Neural cell (in vitro differentiated cells): Measurements from ENCODE around the gene GPR84. TPM values are rescaled to one million over a fixed set of nuclear protein-coding genes. Genes with fewer than 3 reads are reported as not detected.

Source experiments
- H2AFZ ChIP-seq: fragments of 200-600, 300-800 bp; sonication (generic), shearing (Covaris generic); 2 replicates; pipeline ENCODE4 v1.6.0; 2014; ENCODE audit warnings: low read depth, mild to moderate bottlenecking, antibody characterized with exemption, low read length, moderate library complexity
- H3F3A ChIP-seq: fragments of 200-600 bp; shearing (Covaris generic); 2 replicates; pipeline ENCODE4 v1.6.1; 2016; ENCODE audit warnings: mild to moderate bottlenecking, moderate library complexity, mixed read lengths, antibody characterized with exemption, low read length; ENCODE audit not compliant: insufficient read depth, poor library complexity, severe bottlenecking
- H3K27ac ChIP-seq: fragments of 200-600, 300-800 bp; sonication (generic), shearing (Covaris generic); 2 replicates; pipeline ENCODE4 v1.5.1; 2014; ENCODE audit warnings: mild to moderate bottlenecking, low read length, moderate library complexity
- H3K27me3 ChIP-seq: fragments of 300-800, 200-600 bp; sonication (generic), shearing (Covaris generic); 2 replicates; pipeline ENCODE4 v1.6.0; 2014; ENCODE audit warnings: mild to moderate bottlenecking, low read depth, low read length, moderate library complexity; ENCODE audit not compliant: insufficient read depth
- H3K36me3 ChIP-seq: fragments of 300-800, 200-600 bp; sonication (generic), shearing (Covaris generic); 2 replicates; pipeline ENCODE4 v1.5.1; 2014; ENCODE audit warnings: mild to moderate bottlenecking, antibody characterized with exemption, low read length, moderate library complexity; ENCODE audit not compliant: insufficient read depth
- H3K4me2 ChIP-seq: fragments of 300-800, 200-600 bp; sonication (generic), shearing (Covaris generic); 2 replicates; pipeline ENCODE4 v1.6.0; 2014; ENCODE audit warnings: mild to moderate bottlenecking, low read length
- H3K4me3 ChIP-seq: fragments of 300-800, 200-600 bp; sonication (generic), shearing (Covaris generic); 2 replicates; pipeline ENCODE4 v1.5.1; 2014; ENCODE audit warnings: mild to moderate bottlenecking, low read length, moderate library complexity
- H3K79me2 ChIP-seq: fragments of 200-600 bp; shearing (Covaris generic); replicated peaks from 2 replicates; pipeline ENCODE4 v1.6.0; 2014; ENCODE audit warnings: mild to moderate bottlenecking, low read length, moderate library complexity; ENCODE audit not compliant: insufficient read depth
- H3K9ac ChIP-seq: fragments of 300-800, 200-600 bp; sonication (generic), shearing (Covaris generic); 2 replicates; pipeline ENCODE4 v1.6.1; 2016; ENCODE audit warnings: mild to moderate bottlenecking, low read length, mixed read lengths
- H3K9me2 ChIP-seq: fragments of 200-600 bp; shearing (Covaris generic); 2 replicates; pipeline ENCODE4 v1.6.1; 2016; ENCODE audit warnings: mild to moderate bottlenecking, low read length, mixed read lengths; ENCODE audit not compliant: insufficient read depth
- H3K9me3 ChIP-seq: fragments of 200-600, 300-800 bp; sonication (generic), shearing (Covaris generic); 2 replicates; pipeline ENCODE4 v1.6.1; 2016; ENCODE audit warnings: mild to moderate bottlenecking, mixed run types, low read length, moderate library complexity, mixed read lengths
- H4K20me1 ChIP-seq: fragments of 200-600 bp; shearing (Covaris generic); 2 replicates; pipeline ENCODE4 v1.6.1; 2016; ENCODE audit warnings: mild to moderate bottlenecking, mixed run types; ENCODE audit not compliant: insufficient read depth
- EP300 ChIP-seq: fragments of 450-650 bp; conservative IDR thresholded peaks from 2 replicates; pipeline ENCODE4 v1.6.1; 2014; ENCODE audit warnings: antibody characterized with exemption, mild to moderate bottlenecking, moderate library complexity; ENCODE audit not compliant: poor library complexity, severe bottlenecking
- EZH2 ChIP-seq: fragments of 200-600, 300-800 bp; shearing (Covaris generic), sonication (generic); IDR thresholded peaks from 2 replicates; pipeline ENCODE4 v1.6.1; 2014; ENCODE audit warnings: antibody characterized with exemption, low read length, borderline replicate concordance, mild to moderate bottlenecking; ENCODE audit not compliant: insufficient read depth, poor library complexity, severe bottlenecking
- MXI1 ChIP-seq: fragments of 450-650 bp; conservative IDR thresholded peaks from 2 replicates; pipeline ENCODE4 v1.6.1; 2014; ENCODE audit warnings: antibody characterized with exemption, mild to moderate bottlenecking; ENCODE audit not compliant: poor library complexity, severe bottlenecking
- POLR2AphosphoS5 ChIP-seq: IDR thresholded peaks from 2 replicates; pipeline ENCODE4 v1.6.1; 2012
- RAD21 ChIP-seq: fragments of 450-650 bp; conservative IDR thresholded peaks from 2 replicates; pipeline ENCODE4 v1.6.1; 2014; ENCODE audit warnings: antibody characterized with exemption, mild to moderate bottlenecking, moderate library complexity
- SMC3 ChIP-seq: fragments of 450-650 bp; conservative IDR thresholded peaks from 2 replicates; pipeline ENCODE4 v1.6.1; 2014; ENCODE audit warnings: antibody characterized with exemption, mild to moderate bottlenecking, moderate library complexity; ENCODE audit not compliant: poor library complexity
- TAF1 ChIP-seq: IDR thresholded peaks from 2 replicates; pipeline ENCODE4 v1.6.1; 2012; ENCODE audit warnings: low read depth
- polyA plus RNA-seq: library from polyadenylated mRNA; depleted of rRNA; stranded (reverse); fragments of >200 nt; gene quantifications from 2 replicates; pipeline ENCODE4 v1.2.3, GENCODE V29; 2014
- TF ChIP-seq, protein P1 (sequence below): fragments of 450-650 bp; IDR thresholded peaks from 2 replicates; pipeline ENCODE4 v1.5.1; 2014; ENCODE audit warnings: antibody characterized with exemption, mild to moderate bottlenecking, moderate library complexity; ENCODE audit not compliant: poor library complexity, severe bottlenecking
- TF ChIP-seq, protein P2 (sequence below): IDR thresholded peaks from 2 replicates; pipeline ENCODE4 v1.6.1; 2012; ENCODE audit warnings: borderline replicate concordance

GPR84 gene
- polyA plus RNA-seq, 1 donor from 2014 or later, result not detected

DNA sequence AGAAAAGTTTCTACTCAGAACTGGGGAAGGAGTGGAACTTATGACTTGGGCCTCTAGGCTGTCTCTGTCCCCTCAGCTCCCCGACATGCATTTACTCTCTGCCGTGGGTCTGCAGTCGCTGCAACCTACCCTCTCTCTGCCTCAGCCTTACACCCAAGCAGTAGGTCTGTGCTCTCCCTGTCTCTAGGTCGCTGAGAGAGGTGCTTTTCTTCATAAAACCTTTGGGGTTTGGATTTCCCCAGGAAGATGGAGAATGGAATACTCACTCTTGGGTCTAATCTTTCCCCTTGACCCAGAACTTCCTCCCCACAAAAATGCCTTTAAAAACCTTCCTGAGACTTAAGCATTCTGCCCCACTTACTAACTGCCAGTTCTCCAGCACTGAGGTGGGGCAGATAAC lies 12.9 kb downstream of the GPR84 start:
- Histone ChIP-seq H3K79me2 (no peaks in the 10 kb centered on the region), H4K20me1 (no peaks in the 10 kb centered on the region), H3F3A (peaks cover 3% of the 10 kb centered on the region), H3K27me3 (no peaks in the 10 kb centered on the region), H2AFZ (peak overlapping the region; percentile 58), H3K9ac (peak overlapping the region; percentile 88), H3K9me3 (no peaks in the 10 kb centered on the region), H3K27ac (peak overlapping the region; percentile 99), H3K36me3 (no peaks in the 10 kb centered on the region), H3K9me2 (no peaks in the 10 kb centered on the region), H3K4me3 (peak overlapping the region; percentile 64), H3K4me2 (peak overlapping the region; percentile 98)
- TF ChIP-seq, protein P1, sequence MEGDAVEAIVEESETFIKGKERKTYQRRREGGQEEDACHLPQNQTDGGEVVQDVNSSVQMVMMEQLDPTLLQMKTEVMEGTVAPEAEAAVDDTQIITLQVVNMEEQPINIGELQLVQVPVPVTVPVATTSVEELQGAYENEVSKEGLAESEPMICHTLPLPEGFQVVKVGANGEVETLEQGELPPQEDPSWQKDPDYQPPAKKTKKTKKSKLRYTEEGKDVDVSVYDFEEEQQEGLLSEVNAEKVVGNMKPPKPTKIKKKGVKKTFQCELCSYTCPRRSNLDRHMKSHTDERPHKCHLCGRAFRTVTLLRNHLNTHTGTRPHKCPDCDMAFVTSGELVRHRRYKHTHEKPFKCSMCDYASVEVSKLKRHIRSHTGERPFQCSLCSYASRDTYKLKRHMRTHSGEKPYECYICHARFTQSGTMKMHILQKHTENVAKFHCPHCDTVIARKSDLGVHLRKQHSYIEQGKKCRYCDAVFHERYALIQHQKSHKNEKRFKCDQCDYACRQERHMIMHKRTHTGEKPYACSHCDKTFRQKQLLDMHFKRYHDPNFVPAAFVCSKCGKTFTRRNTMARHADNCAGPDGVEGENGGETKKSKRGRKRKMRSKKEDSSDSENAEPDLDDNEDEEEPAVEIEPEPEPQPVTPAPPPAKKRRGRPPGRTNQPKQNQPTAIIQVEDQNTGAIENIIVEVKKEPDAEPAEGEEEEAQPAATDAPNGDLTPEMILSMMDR, result no peak
- TF ChIP-seq EZH2 (no peak), TAF1 (no peak), MXI1 (no peak), EP300 (no peak), SMC3 (no peak)
- TF ChIP-seq, protein P2, sequence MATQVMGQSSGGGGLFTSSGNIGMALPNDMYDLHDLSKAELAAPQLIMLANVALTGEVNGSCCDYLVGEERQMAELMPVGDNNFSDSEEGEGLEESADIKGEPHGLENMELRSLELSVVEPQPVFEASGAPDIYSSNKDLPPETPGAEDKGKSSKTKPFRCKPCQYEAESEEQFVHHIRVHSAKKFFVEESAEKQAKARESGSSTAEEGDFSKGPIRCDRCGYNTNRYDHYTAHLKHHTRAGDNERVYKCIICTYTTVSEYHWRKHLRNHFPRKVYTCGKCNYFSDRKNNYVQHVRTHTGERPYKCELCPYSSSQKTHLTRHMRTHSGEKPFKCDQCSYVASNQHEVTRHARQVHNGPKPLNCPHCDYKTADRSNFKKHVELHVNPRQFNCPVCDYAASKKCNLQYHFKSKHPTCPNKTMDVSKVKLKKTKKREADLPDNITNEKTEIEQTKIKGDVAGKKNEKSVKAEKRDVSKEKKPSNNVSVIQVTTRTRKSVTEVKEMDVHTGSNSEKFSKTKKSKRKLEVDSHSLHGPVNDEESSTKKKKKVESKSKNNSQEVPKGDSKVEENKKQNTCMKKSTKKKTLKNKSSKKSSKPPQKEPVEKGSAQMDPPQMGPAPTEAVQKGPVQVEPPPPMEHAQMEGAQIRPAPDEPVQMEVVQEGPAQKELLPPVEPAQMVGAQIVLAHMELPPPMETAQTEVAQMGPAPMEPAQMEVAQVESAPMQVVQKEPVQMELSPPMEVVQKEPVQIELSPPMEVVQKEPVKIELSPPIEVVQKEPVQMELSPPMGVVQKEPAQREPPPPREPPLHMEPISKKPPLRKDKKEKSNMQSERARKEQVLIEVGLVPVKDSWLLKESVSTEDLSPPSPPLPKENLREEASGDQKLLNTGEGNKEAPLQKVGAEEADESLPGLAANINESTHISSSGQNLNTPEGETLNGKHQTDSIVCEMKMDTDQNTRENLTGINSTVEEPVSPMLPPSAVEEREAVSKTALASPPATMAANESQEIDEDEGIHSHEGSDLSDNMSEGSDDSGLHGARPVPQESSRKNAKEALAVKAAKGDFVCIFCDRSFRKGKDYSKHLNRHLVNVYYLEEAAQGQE, result no peak

DNA sequence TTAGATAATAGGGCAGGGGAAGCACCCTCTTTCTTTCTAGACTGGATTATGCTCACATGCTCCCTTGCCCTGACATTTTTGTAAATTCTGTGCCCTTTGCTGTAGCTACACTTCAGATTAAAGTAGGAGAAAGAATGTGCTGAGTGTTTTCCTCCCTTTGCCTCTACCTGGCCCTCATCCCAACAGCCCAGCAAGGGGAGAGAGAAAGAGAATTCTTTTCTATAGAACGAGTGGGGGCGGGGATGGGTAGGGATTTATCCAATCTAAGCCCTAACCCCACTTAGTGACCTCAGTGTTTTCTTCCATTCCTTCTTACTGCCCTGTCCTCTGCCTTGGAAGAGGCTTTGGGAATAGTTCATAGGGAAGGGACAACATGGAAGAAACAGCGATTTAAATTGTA lies 13.5 kb downstream of the GPR84 start:
- TF ChIP-seq RAD21 (no peak), EZH2 (no peak), MXI1 (no peak), SMC3 (no peak), TAF1 (no peak), POLR2AphosphoS5 (no peak), EP300 (no peak)
- TF ChIP-seq, protein P1, result no peak
- TF ChIP-seq, protein P2, result no peak
- peaks cover 3% of the 10 kb centered on the region for H3F3A ChIP-seq
- H2AFZ ChIP-seq, result no peak overlapping the region
- H3K79me2 ChIP-seq, result no peaks in the 10 kb centered on the region
- H3K36me3 ChIP-seq, result no peaks in the 10 kb centered on the region
- H3K9me3 ChIP-seq, result no peaks in the 10 kb centered on the region
- H4K20me1 ChIP-seq, result no peaks in the 10 kb centered on the region
- no peaks in the 10 kb centered on the region for H3K27me3 ChIP-seq
- H3K4me2 ChIP-seq, result no peak overlapping the region
- peak overlapping the region; percentile 23 for H3K4me3 ChIP-seq
- H3K27ac ChIP-seq, result peak overlapping the region; percentile 99
- peak overlapping the region; percentile 88 for H3K9ac ChIP-seq
- H3K9me2 ChIP-seq, result no peaks in the 10 kb centered on the region
